ENCODE measurements around the gene PHC2. TPM values are rescaled to one million over a fixed set of nuclear protein-coding genes. Genes with fewer than 3 reads are reported as not detected.

Gene PHC2
- total and polyA plus RNA-seq, 8 donors, result 70.8 to 140 (median 109) TPM

GRCh38 chr1:33378524-33378923, 52.4 kb downstream of the PHC2 start:
- H3K9me3 ChIP-seq, result no peaks in the 10 kb centered on the region
- H3K27me3 ChIP-seq, result no peaks in the 10 kb centered on the region
- peaks cover 0 to 7% (median 2%) of the 10 kb centered on the region in 4 donors for H3K36me3 ChIP-seq
- no peak for TF ChIP-seq POLR2AphosphoS5 (IDR thresholded peaks at IDR 0.05)
- no peak for TF ChIP-seq CTCF (IDR thresholded peaks at IDR 0.05)
- no peak for TF ChIP-seq EP300 (IDR thresholded peaks at IDR 0.05)
- no peak for TF ChIP-seq POLR2A (IDR thresholded peaks at IDR 0.05)
- H3K27ac ChIP-seq, result no peak overlapping the region
- 29 to 52% (median 43%) methylated on average over 1 of the region's 1 CpG for WGBS, 5 donors
- no peak for DNase-seq
- no peak overlapping the region for H3K4me3 ChIP-seq
- intact Hi-C loops (cut with DNase I; ENCODE audit: low total_unique reads), result no loop called here
- H3K4me1 ChIP-seq, result peaks cover 0 to 40% (median 17%) of the 10 kb centered on the region in 4 donors

- Histone ChIP-seq H3K36me3 (peaks cover 0 to 10% (median 4%) of the 10 kb centered on the region in 4 donors), H3K4me3 (no peak overlapping the region), H3K27me3 (no peaks in the 10 kb centered on the region), H3K9me3 (no peaks in the 10 kb centered on the region), H3K4me1 (peaks cover 0 to 35% (median 12%) of the 10 kb centered on the region in 4 donors), H3K27ac (no peak overlapping the region)
- peak in 1 of 2 donors; percentile 46 for DNase-seq
- WGBS, 5 donors, result 42 to 78% (median 65%) methylated on average over 1 of the region's 1 CpG
- no peak for TF ChIP-seq POLR2AphosphoS5 (IDR thresholded peaks at IDR 0.05)
- no peak for TF ChIP-seq EP300 (IDR thresholded peaks at IDR 0.05)
- TF ChIP-seq CTCF (IDR thresholded peaks at IDR 0.05), result no peak
- TF ChIP-seq POLR2A (IDR thresholded peaks at IDR 0.05), result no peak
- intact Hi-C loops (cut with DNase I; ENCODE audit: low total_unique reads), result no loop called here
Observed at GRCh38 chr1:33377756-33378155, 53.1 kb downstream of the PHC2 start.

GRCh38 chr1:33377013-33377412, 53.9 kb downstream of the PHC2 start:
- H3K9me3 ChIP-seq, result no peaks in the 10 kb centered on the region
- peaks cover 0 to 28% (median 8%) of the 10 kb centered on the region in 4 donors for H3K4me1 ChIP-seq
- intact Hi-C loops (cut with DNase I; ENCODE audit: low total_unique reads), result no loop called here
- peaks cover 0 to 17% (median 11%) of the 10 kb centered on the region in 4 donors for H3K36me3 ChIP-seq
- WGBS, 5 donors, result 33 to 76% (median 56%) methylated on average over 1 of the region's 1 CpG
- TF ChIP-seq CTCF (IDR thresholded peaks at IDR 0.05) (no peak), POLR2A (IDR thresholded peaks at IDR 0.05) (no peak), POLR2AphosphoS5 (IDR thresholded peaks at IDR 0.05) (no peak), EP300 (IDR thresholded peaks at IDR 0.05) (no peak)
- H3K27me3 ChIP-seq, result no peaks in the 10 kb centered on the region
- H3K4me3 ChIP-seq, result no peak overlapping the region
- no peak overlapping the region for H3K27ac ChIP-seq
- no peak for DNase-seq

GRCh38 chr1:33375316-33375715, 55.6 kb downstream of the PHC2 start:
- Histone ChIP-seq H3K36me3 (peaks cover 0 to 33% (median 22%) of the 10 kb centered on the region in 4 donors), H3K4me3 (no peak overlapping the region), H3K9me3 (no peaks in the 10 kb centered on the region), H3K27ac (peak overlapping the region in 2 of 5 donors; percentile 30 to 43), H3K27me3 (no peaks in the 10 kb centered on the region), H3K4me1 (peaks cover 0 to 27% (median 7%) of the 10 kb centered on the region in 4 donors)
- TF ChIP-seq POLR2A (IDR thresholded peaks at IDR 0.05), result no peak
- WGBS, 5 donors, result 96 to 99% (median 97%) methylated on average over 9 of the region's 9 CpGs
- intact Hi-C loops (cut with DNase I; ENCODE audit: low total_unique reads), result no loop called here
- DNase-seq, result no peak

- Histone ChIP-seq H3K4me1 (peaks cover 0 to 24% (median 7%) of the 10 kb centered on the region in 4 donors), H3K27me3 (no peaks in the 10 kb centered on the region), H3K27ac (peak overlapping the region in 2 of 5 donors; percentile 30 to 43), H3K36me3 (peaks cover 0 to 41% (median 27%) of the 10 kb centered on the region in 4 donors), H3K4me3 (no peak overlapping the region), H3K9me3 (no peaks in the 10 kb centered on the region)
- intact Hi-C loops (cut with DNase I; ENCODE audit: low total_unique reads), result no loop called here
- no peak for TF ChIP-seq POLR2AphosphoS5 (IDR thresholded peaks at IDR 0.05)
- no peak for TF ChIP-seq POLR2A (IDR thresholded peaks at IDR 0.05)
- no peak for TF ChIP-seq EP300 (IDR thresholded peaks at IDR 0.05)
- TF ChIP-seq CTCF (IDR thresholded peaks at IDR 0.05), result no peak
- WGBS, 5 donors, result 64 to 85% (median 79%) methylated on average over 5 of the region's 5 CpGs
- DNase-seq, result peak in 1 of 2 donors; percentile 40
Observed at GRCh38 chr1:33374336-33375105, 56.4 kb downstream of the PHC2 start.
